HG03280 (cell line): ENCODE measurements around the gene RAD50.
"Not testable (repeated sequence)": the region's sequence is repeated elsewhere in the genome, so short reads cannot be mapped to it uniquely, and the experiment has no call there.

Source experiments
- ATAC-seq: cut with Tn5 transposase; IDR thresholded peaks from one replicate; pipeline ENCODE4 v1.9.1; 2021; ENCODE audit warnings: mild to moderate bottlenecking, moderate library complexity; ENCODE audit not compliant: unreplicated experiment

Gene RAD50

GRCh38 chr5:132628814-132629213 is 72.0 kb downstream of the RAD50 start:
- ATAC-seq = peak; percentile 28

- peak; percentile 55 for ATAC-seq
Measured at GRCh38 chr5:132629230-132629944, 72.6 kb downstream of the RAD50 start.

- not testable (repeated sequence) for ATAC-seq
Measured at GRCh38 chr5:132633587-132633986, 76.8 kb downstream of the RAD50 start.

- ATAC-seq = peak; percentile 49
Measured at GRCh38 chr5:132635873-132636272, 79.1 kb downstream of the RAD50 start.

DNA sequence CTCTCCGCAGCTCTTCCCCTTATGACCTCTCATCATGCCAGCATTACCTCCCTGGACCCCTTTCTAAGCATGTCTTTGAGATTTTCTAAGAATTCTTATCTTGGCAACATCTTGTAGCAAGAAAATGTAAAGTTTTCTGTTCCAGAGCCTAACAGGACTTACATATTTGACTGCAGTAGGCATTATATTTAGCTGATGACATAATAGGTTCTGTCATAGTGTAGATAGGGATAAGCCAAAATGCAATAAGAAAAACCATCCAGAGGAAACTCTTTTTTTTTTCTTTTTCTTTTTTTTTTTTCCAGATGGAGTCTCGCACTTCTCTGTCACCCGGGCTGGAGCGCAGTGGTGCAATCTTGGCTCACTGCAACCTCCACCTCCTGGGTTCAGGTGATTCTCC is 80.5 kb downstream of the RAD50 start:
- no peak for ATAC-seq

DNA sequence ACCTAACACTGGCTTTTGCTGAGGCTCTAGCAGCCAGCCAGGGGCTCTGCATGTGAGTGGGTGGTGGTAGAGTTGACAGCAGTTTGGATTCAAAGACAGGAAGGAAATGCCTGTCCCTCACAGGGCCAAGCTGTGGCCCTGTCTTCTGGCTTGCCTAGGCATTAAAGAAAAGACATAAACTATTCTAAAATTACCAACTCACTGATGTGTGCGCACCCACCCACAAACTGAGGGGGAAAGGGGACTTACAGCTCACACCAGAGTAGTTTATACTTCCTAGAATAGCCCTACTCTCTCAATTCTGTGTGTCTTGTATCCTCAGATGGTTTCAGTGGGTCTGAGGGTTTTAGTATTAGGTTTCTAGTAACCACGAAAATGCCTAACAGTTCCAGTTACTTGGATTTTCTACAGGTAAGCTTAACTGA is 82.9 kb downstream of the RAD50 start:
- peak; percentile 59 for ATAC-seq

- ATAC-seq = no peak
Measured at GRCh38 chr5:132640613-132641012, 83.8 kb downstream of the RAD50 start.

GRCh38 chr5:132641241-132641723 is 84.5 kb downstream of the RAD50 start:
- peak; percentile 42 for ATAC-seq

- ATAC-seq = no peak
Measured at GRCh38 chr5:132641841-132642240, 85.1 kb downstream of the RAD50 start.

- no peak for ATAC-seq
Measured at GRCh38 chr5:132644177-132644576, 87.4 kb downstream of the RAD50 start.

- no peak for ATAC-seq
Measured at GRCh38 chr5:132646583-132647266, 89.9 kb downstream of the RAD50 start.

GRCh38 chr5:132647473-132647872 is 90.7 kb downstream of the RAD50 start:
- no peak for ATAC-seq

DNA sequence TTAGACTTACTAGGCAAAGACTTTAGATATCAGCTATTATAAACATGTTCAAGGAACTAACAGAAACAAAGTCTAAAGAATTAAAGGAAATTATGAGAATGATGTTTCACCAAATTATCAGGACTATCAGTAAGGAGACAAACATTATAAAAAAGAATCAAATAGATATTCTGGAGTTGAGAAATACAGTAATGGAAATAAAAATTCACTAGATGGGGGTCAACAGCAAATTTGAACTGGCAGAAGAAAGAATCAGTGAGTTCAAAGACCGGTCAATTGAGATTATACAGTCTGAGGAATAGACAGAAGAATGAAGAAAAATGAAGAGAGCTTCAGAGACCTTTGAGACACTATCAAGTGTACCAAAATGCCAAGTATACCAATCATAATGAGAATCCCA is 91.6 kb downstream of the RAD50 start:
- ATAC-seq = no peak

GRCh38 chr5:132651838-132652469 is 95.2 kb downstream of the RAD50 start:
- no peak for ATAC-seq

- no peak for ATAC-seq
Measured at GRCh38 chr5:132653716-132654115, 96.9 kb downstream of the RAD50 start.

DNA sequence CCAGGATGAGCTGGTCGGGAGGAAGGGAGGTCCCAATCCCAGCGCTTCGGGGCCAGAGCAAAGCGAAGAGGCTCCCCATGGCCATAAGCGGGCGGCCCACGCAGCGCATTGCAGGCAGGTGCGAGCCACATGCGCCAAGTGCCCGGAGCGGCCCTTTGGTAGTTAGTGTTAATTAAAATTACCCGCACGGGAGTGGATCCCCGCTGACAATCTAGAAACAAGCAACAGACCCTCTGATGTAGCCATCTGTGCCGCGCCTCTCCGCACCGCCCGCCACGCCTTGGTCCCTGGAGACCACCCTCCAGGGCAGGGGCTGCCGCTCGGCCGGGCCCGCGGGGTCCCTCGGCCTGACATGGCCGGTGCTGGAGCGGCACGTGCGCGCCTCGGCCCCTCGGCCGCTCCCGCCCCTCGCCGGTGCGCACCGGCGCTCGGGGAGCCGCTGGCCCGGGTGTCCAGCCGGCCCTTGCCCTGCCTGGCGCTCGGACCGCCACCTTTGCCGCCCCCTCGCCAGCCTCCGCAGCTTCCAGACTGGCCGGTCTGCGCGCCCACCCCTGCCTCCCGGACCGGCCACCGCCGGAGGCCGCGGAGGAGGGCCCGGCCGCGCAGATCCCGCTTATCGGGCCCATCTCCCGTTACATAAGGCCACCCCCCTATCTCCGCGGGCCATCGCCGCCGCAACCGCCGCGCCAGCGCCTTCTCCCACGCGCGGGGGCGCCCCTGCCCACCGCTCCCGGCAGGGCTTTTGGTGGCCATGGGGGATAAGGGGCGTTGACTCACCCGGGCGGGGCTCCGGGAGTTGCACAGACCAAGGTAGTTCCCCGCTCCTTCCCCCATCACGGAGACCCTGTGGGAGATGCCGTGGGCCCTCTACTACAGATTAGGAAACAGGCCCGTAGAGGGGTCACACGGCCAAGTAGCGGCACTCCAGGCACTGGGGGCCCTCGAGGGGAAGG is 99.3 kb downstream of the RAD50 start:
- ATAC-seq = no peak

- no peak for ATAC-seq
Measured at GRCh38 chr5:132656774-132657355, 100.1 kb downstream of the RAD50 start.

GRCh38 chr5:132657676-132658380 is 101.1 kb downstream of the RAD50 start, which contains the start of gene IL13:
IL13 (plus strand) TSS chr5:132658173; CDS start chr5:132658187, 14 bp downstream.
- ATAC-seq = no peak
